ENCODE measurements around the gene DEGS2.

DNA sequence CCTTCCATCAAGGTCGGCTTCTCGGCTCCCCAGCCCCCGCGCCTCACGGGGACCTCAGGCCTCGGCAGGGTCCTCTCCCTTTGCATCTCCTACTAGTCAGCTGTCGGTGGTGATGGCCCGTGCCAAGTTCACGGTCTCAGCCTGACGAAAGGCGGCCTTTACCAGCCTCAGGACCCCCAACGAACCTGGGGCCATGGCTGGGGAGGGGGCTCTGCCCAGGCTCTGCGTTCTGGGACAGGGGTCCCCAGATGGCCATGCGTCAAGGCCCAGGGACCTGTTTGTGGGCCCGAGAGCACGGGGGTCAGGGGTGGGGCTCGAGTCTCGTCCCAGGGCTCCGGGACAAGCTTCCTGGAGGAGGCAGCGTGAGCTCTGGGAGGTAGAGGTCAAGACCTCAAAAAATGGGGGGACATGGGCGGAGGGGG lies 32.8 kb upstream of the DEGS2 start:
- TF ChIP-seq, protein P1, sequence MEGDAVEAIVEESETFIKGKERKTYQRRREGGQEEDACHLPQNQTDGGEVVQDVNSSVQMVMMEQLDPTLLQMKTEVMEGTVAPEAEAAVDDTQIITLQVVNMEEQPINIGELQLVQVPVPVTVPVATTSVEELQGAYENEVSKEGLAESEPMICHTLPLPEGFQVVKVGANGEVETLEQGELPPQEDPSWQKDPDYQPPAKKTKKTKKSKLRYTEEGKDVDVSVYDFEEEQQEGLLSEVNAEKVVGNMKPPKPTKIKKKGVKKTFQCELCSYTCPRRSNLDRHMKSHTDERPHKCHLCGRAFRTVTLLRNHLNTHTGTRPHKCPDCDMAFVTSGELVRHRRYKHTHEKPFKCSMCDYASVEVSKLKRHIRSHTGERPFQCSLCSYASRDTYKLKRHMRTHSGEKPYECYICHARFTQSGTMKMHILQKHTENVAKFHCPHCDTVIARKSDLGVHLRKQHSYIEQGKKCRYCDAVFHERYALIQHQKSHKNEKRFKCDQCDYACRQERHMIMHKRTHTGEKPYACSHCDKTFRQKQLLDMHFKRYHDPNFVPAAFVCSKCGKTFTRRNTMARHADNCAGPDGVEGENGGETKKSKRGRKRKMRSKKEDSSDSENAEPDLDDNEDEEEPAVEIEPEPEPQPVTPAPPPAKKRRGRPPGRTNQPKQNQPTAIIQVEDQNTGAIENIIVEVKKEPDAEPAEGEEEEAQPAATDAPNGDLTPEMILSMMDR (IDR thresholded peaks at IDR 0.05; ENCODE audit: low read length), result no peak
- no peak for TF ChIP-seq EZH2phosphoT487 (IDR thresholded peaks at IDR 0.05; ENCODE audit: low read length)
